ENCODE data around the gene INO80C.
"Not testable (repeated sequence)": the region's sequence is repeated elsewhere in the genome, so short reads cannot be mapped to it uniquely, and the experiment has no call there.

Gene INO80C

DNA sequence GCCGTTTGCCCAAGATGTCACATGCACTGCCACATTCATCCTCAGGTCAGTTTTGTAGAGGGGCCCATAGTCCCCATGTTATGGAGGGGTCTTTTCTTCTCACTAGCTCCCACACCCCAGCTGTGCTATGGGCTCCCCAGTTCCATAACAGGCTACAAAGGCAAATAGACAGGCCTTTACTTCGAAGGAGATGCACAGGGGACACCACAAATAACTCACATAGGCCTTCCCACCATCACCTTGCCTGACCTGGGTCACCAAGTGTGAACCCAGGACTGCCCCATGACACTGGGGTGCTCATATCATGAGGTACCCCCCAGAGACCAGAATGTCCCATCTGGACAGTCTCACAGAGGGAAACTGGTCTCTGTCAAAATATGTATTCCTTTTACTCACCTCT, 15.0 kb upstream of the INO80C start:
- DNase-seq: no peak

DNA sequence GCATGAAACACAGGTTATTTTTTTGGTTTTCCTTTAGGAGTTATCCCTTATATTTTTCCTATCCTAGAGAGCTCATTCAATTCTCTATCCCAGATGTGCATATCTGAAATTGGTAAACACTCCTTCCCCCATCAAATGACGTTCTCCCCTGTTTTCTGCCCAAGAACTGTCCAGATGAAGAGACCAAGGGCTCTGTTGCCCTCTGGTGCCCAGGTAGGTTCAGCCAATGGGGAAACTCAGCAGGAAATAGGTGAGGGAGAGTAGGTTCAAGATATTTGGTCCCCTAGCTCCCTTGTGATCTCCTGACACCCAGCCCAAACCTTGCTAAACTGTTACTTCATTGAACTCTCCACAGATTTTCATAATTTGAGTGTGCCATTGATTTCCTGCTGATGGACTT, 14.1 kb upstream of the INO80C start:
- DNase-seq: no peak

- no peak for DNase-seq
Observed at GRCh38 chr18:35511428-35511827, 13.7 kb upstream of the INO80C start.

- DNase-seq: no peak
Observed at GRCh38 chr18:35510076-35510651, 12.4 kb upstream of the INO80C start.

GRCh38 chr18:35508746-35509338, 11.1 kb upstream of the INO80C start:
- no peak for DNase-seq

DNA sequence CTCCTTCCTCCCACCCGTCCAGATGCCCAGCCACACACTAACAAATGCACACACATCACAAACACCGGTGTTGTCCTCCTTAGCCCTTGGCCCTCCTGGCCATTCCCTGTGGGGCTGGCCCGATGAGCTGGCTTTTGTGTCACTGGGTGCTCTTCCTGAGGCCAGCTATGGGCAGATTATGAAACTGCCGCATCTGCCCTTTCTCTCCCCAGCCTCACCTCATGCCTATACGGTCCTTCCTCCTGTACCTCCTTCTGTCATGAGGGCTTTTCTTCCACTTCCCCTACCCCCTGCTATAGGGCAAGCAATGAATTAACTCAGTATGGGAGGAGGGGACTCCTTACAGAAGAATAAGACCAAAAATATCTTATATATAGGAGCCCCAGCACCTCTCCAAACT, 10.3 kb upstream of the INO80C start:
- no peak for DNase-seq

- no peak for DNase-seq
Observed at GRCh38 chr18:35507623-35508022, 9.9 kb upstream of the INO80C start.

DNA sequence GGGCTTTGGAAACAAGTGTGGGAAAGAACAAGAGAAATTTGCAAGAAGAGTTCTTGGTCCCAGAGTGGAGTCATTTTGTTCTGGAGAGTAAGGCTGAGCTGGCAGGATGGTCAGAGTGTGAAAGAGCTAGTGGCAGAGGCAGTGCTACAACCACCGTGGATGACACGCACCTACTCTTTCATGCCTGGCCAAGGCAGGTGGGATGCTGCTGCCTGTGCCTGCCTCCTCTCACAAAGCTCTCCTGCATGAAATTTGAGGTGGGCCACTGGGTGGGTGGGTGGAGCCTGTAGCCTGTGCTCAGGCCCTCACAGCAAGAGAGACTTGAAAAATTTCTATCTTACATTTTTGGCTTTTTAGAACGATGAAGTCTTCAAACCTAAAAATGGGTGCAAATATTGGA, 9.4 kb upstream of the INO80C start:
- no peak for DNase-seq

GRCh38 chr18:35506024-35506712, 8.4 kb upstream of the INO80C start:
- DNase-seq: no peak

- no peak for DNase-seq
Observed at GRCh38 chr18:35504996-35505395, 7.2 kb upstream of the INO80C start.

DNA sequence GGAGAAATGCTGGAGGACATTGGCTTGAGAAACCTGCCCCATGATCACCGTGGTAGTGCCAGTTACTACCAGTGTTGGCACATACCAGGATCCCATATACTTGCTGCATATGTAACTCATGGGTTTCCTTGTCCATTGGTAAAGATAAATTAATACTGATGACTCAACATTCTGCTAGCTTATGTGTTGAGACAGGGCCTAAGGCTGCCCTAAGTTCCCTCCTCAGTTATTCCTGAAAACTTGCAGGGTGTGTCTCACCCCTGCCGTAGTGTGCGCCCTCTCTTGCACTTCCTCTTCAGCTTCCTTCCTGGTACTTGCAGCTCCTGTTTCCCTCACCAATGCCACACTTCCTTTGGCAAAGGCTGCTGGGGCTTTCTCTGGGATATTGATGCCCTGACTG, 4.3 kb upstream of the INO80C start:
- no peak for DNase-seq

- DNase-seq: no peak
Observed at GRCh38 chr18:35501369-35501768, 3.6 kb upstream of the INO80C start.

GRCh38 chr18:35500113-35500512, 2.4 kb upstream of the INO80C start:
- no peak for DNase-seq

GRCh38 chr18:35497027-35497369, 762 bp downstream of the INO80C start:
- no peak for DNase-seq

DNA sequence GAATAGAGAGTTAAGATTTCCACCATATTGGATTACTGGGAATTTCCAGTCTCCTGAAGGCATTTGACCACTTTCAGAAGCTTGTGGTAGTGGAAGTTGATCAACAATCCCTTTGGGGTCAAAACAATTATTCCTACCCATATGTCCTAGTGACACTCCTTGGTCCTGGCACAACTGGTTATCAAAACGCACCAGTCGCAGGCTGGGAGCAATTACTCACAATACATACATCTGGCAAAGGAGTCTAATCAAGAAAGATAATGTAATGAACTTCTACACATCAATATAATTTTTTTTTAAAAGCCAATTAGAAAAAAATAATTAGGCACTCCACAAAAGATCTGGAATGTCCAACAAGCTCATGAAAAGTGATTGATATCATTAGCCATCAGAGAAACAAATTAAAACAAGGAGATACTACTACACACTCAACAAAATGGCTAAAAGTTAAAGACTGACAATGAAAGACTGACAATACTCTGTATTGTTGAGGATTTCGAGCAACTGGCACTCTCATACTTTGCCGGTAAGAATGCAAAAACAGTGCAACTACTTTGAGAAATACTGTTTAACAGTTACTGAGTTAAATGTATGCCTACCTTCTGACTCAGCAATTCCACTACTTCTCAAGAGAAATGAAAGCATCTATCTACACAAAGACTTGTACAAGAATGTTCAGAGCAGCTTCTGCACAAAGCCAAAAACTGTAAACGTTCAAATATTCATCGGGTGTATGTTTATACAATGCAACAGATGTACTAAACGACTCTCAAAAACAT, 2.0 kb downstream of the INO80C start:
- DNase-seq: no peak

DNA sequence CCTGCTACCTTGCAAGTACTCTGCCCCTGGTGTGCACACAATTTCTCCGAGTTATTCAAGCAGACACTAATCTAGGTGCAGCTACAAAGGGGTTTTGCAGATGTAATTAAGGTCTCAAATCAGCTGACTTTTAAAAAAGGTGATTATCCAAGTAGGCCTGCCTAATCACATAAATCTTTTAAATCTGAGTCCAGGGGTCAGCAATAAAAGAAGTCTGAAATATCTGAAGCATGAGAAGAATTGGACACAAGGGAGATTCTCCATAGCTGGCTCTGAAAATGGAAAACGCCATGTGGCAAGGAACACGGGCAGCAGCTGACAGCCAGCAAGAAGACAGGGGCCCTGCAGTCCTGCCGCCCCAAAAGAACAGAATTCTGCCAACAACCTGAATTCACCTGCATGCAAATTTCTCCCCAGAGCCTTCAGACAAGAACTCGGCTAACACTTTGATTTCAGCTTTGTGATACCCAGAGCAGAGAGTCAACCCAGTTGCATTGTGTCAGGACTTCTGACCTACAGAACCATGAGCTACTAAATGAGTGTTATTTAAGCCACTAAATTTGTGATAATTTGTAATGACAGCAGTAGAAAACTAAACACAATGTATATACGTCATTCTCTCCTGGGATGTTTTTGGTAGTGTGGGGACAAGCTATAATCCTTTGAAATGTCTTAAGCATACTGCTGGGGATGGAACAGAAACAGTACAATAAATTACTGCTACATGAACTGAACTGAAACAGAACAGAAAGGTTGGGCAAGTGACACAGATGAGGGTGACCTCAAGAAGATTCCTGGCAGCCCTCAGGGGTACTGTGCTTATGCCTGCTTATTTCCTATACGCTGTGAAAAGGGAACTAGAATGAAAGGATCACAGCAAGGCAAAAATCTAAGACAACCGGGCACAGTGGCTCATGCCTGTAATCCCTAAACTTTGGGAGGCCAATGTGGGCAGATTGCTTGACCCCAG, 3.2 kb downstream of the INO80C start:
- no peak for DNase-seq

DNA sequence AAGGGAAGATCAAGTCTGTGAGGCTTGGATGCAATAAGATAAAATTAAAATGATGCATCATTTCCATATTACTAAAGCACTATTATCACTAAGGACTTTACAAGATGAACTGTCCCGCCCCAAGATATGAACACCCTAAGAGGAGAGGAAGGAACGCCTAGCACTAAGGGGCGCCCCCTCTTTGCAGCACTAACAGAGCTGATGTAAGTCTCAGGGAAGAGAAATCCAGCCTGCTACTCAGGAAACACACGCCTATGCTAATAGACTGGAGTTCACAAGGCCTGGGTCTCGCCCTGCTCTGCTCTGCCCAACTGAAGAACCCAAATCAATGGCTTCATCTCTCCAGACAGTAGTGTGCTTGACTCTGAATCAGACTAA, 6.1 kb downstream of the INO80C start:
- DNase-seq: no peak

- DNase-seq: no peak
Observed at GRCh38 chr18:35490894-35491699, 6.7 kb downstream of the INO80C start.

DNA sequence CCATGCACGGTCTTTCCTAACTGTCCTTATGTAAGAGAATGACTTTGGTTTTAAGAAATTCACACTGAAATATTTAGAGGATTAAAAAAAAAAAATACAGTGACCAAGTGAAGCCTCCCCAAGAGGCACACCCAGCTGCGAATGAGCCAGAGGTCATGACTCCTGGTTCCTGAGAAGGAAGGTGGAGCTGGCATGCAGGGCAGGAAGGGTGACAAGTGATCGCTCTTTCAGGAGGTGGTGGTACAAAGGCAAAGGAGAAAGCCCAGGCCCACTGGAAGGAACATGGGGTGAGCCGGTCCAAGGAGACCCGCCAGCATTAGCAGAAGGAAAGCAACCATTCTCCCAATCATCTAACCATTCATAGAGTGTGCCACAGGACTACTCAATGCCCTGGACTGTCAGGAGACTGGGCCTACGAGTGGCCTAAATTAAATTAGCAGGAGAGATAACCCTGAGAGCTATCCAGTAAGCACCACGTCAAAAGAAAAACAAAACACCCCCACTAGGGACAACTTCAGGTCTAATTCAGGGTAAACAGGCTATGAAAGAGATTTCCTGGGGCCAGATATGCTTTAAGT, 7.8 kb downstream of the INO80C start:
- no peak for DNase-seq

DNA sequence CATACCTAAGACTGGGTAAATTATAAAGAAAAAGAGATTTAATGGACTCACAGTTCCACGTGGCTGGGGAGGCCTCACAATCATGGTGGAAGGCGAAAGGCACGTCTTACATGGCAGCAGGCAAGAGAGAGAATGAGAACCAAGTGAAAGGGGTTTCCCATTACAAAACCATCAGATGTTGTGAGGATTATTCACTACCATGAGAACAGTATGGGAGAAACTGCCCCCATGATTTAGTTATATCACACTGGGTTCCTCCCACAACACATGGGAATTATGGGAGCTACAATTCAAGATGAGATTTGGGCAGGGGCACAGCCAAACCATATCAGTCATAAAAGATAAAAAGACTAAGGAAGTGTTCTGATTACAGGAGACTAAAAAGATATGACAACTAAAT, 8.5 kb downstream of the INO80C start:
- DNase-seq: not testable (repeated sequence)

DNA sequence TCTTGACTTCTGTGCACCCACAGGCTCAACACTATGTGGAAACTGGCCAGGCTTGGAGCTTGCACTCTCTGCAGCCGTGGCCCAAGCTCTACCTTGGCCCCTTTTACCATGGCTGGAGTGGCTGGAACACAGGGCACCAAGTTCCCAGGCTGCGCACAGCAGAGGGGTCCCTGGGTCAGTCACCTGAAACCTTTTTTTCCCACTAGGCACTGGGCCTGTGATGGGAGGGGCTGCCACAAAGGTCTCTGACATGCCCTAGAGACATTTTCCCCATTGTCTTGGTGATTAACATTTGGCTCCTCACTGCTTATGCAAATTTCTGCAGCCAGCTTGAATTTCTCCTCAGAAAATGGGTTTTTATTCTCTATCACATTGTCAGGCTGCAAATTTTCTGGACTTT, 9.4 kb downstream of the INO80C start:
- not testable (repeated sequence) for DNase-seq

GRCh38 chr18:35487525-35487924, 10.2 kb downstream of the INO80C start:
- not testable (repeated sequence) for DNase-seq

Measured in stimulated activated CD4-positive, alpha-beta T cell treated with anti-CD3 and anti-CD28 coated beads, Interleukin-1b, Interleukin-23, amount 100 ng/mL, for 48 hours (primary cell).